Fibroblast of lung (primary cell): ENCODE results near the gene ZNF319. TPM values are rescaled to one million over a fixed set of nuclear protein-coding genes. Genes with fewer than 3 reads are reported as not detected.

Source experiments
- DNase-seq, 2 donors: peaks; one replicate each; pipeline versions ENCODE4 v3.0.0 to v3.0.0-alpha.2; 2010; ENCODE audit warnings: low read depth in 2 of 2
- H2AFZ ChIP-seq: 2 replicates; pipeline ENCODE4 v1.5.1; 2012; ENCODE audit warnings: low read length, control low read depth, inconsistent platforms
- H3K27ac ChIP-seq: 2 replicates; pipeline ENCODE4 v1.5.1; 2011; ENCODE audit warnings: low read length, control low read depth; ENCODE audit not compliant: insufficient read depth
- H3K27me3 ChIP-seq: 2 replicates; pipeline ENCODE4 v1.5.1; 2011; ENCODE audit warnings: mild to moderate bottlenecking, low read length; ENCODE audit not compliant: control insufficient read depth, insufficient read depth
- H3K36me3 ChIP-seq: 2 replicates; pipeline ENCODE4 v1.5.1; 2011; ENCODE audit warnings: low read length; ENCODE audit not compliant: control insufficient read depth, insufficient read depth
- H3K4me1 ChIP-seq: 2 replicates; pipeline ENCODE4 v1.5.1; 2011; ENCODE audit warnings: low read length; ENCODE audit not compliant: control insufficient read depth, insufficient read depth; ENCODE audit errors: extremely low read depth
- H3K4me2 ChIP-seq: 2 replicates; pipeline ENCODE4 v1.5.1; 2011; ENCODE audit warnings: low read length, control low read depth; ENCODE audit not compliant: insufficient read depth; ENCODE audit errors: extremely low read depth
- H3K4me3 ChIP-seq, 4 experiments: fragments of 200-600 bp in 1 of 4; sonication (generic) in 1 of 4; replicated peaks in 1 of 4; 2 replicates each; pipeline ENCODE4 v1.5.1; 2011 to 2016; ENCODE audit warnings: low read length in 4 of 4, low read depth in 3 of 4, mild to moderate bottlenecking in 3 of 4, control low read depth in 2 of 4, inconsistent platforms in 1 of 4, mixed read lengths in 1 of 4; ENCODE audit not compliant: insufficient read depth in 1 of 4; ENCODE audit errors: control extremely low read depth in 1 of 4
- H3K79me2 ChIP-seq: 2 replicates; pipeline ENCODE4 v1.5.1; 2012; ENCODE audit warnings: mild to moderate bottlenecking, low read length, inconsistent platforms; ENCODE audit not compliant: control insufficient read depth, insufficient read depth
- H3K9ac ChIP-seq: 2 replicates; pipeline ENCODE4 v1.5.1; 2011; ENCODE audit warnings: mild to moderate bottlenecking, low read length, control low read depth; ENCODE audit not compliant: insufficient read depth
- H3K9me3 ChIP-seq: 2 replicates; pipeline ENCODE4 v1.5.1; 2012; ENCODE audit warnings: low read depth, low read length; ENCODE audit not compliant: control insufficient read depth, insufficient read depth
- H4K20me1 ChIP-seq: 2 replicates; pipeline ENCODE4 v1.5.1; 2011; ENCODE audit warnings: low read length; ENCODE audit not compliant: control insufficient read depth, insufficient read depth; ENCODE audit errors: extremely low read depth
- CTCF ChIP-seq, 2 donors: IDR thresholded peaks in 1 of 2; conservative IDR thresholded peaks in 1 of 2; 1 replicate in 1 of 2; 2 replicates in 1 of 2; pipeline ENCODE4 v1.5.1; 2011 to 2012; ENCODE audit warnings: low read length in 2 of 2, control low read depth in 1 of 2, inconsistent platforms in 1 of 2, low read depth in 1 of 2, mild to moderate bottlenecking in 1 of 2
- EZH2 ChIP-seq: IDR thresholded peaks from 2 replicates; pipeline ENCODE4 v1.5.1; 2012; ENCODE audit warnings: low read length, control low read depth, mild to moderate bottlenecking; ENCODE audit errors: missing control alignments
- polyA minus RNA-seq: library from RNA; depleted of rRNA, polyadenylated mRNA; stranded (reverse); fragments of >200 nt; gene quantifications from 2 replicates; pipeline ENCODE4 v1.2.3, GENCODE V29; 2011; ENCODE audit warnings: low replicate concordance
- polyA plus RNA-seq, 2 donors: library from polyadenylated mRNA; depleted of rRNA in 1 of 2; stranded (reverse) in 1 of 2; unstranded in 1 of 2; fragments of >200 nt; gene quantifications; 2 replicates each; pipeline ENCODE4 v1.2.1, GENCODE V29; 2011 to 2012; ENCODE audit warnings: missing spikeins in 1 of 2
- total RNA-seq: library from RNA; depleted of rRNA; stranded (reverse); fragments of >200 nt; gene quantifications from 2 replicates; pipeline ENCODE4 v1.2.1, GENCODE V29; 2014

ZNF319 gene
- total RNA-seq (2.8 and 4.1 TPM in 2 replicates), polyA plus RNA-seq (2.6 and 3.4 TPM in 2 replicates), polyA minus RNA-seq (7.5 and 18.7 TPM in 2 replicates)
- polyA plus RNA-seq (2012): 3.4 and 5.4 TPM in 2 replicates

GRCh38 chr16:57999971-58000705 lies at the start of gene ZNF319:
Gene ZNF319, minus strand, starts transcription at chr16:58000672. Its CDS starts 2,407 bp downstream, at chr16:57998265.
- H3K27me3 ChIP-seq: no peaks in the 10 kb centered on the region
- peak within 1 kb of the TSS; percentile 74 for H3K9ac ChIP-seq
- H3K4me1 ChIP-seq: peaks cover 2% of the 10 kb centered on the region
- H3K4me3 ChIP-seq: peak within 1 kb of the TSS; percentile 71 to 87 (median 84)
- H4K20me1 ChIP-seq: no peaks in the 10 kb centered on the region
- peaks cover 16% of the 10 kb centered on the region for H3K36me3 ChIP-seq
- DNase-seq: peak in 1 of 2 donors; percentile 24
- peak within 1 kb of the TSS; percentile 93 for H2AFZ ChIP-seq
- peaks cover 3% of the 10 kb centered on the region for H3K79me2 ChIP-seq
- peak within 1 kb of the TSS; percentile 64 for H3K27ac ChIP-seq
- no peaks in the 10 kb centered on the region for H3K9me3 ChIP-seq
- TF ChIP-seq EZH2: no peak
- TF ChIP-seq CTCF (conservative IDR thresholded peaks at IDR 0.05 in 1 of 2, IDR thresholded peaks at IDR 0.05 in 1 of 2; ENCODE audit: low read depth in 1 of 2, low read length in 2 of 2): no peak
- peak within 1 kb of the TSS; percentile 93 for H3K4me2 ChIP-seq

- Histone ChIP-seq H3K9ac (no peak overlapping the region), H2AFZ (no peak overlapping the region), H3K4me2 (no peak overlapping the region), H3K9me3 (no peaks in the 10 kb centered on the region), H3K79me2 (no peaks in the 10 kb centered on the region), H3K36me3 (no peaks in the 10 kb centered on the region), H3K27ac (no peak overlapping the region), H4K20me1 (no peaks in the 10 kb centered on the region), H3K27me3 (no peaks in the 10 kb centered on the region), H3K4me1 (no peaks in the 10 kb centered on the region), H3K4me3 (no peak overlapping the region)
- TF ChIP-seq CTCF (conservative IDR thresholded peaks at IDR 0.05 in 1 of 2, IDR thresholded peaks at IDR 0.05 in 1 of 2; ENCODE audit: low read depth in 1 of 2, low read length in 2 of 2) (no peak), EZH2 (no peak)
- DNase-seq: no peak
Observed at GRCh38 chr16:58049232-58050185, 49.0 kb upstream of the ZNF319 start.
